ENCODE data around the gene NET1. TPM values are rescaled to one million over a fixed set of nuclear protein-coding genes. Genes with fewer than 3 reads are reported as not detected.

NET1 gene
- total RNA-seq, 1 experiment from 2014 or later: 175 TPM

DNA sequence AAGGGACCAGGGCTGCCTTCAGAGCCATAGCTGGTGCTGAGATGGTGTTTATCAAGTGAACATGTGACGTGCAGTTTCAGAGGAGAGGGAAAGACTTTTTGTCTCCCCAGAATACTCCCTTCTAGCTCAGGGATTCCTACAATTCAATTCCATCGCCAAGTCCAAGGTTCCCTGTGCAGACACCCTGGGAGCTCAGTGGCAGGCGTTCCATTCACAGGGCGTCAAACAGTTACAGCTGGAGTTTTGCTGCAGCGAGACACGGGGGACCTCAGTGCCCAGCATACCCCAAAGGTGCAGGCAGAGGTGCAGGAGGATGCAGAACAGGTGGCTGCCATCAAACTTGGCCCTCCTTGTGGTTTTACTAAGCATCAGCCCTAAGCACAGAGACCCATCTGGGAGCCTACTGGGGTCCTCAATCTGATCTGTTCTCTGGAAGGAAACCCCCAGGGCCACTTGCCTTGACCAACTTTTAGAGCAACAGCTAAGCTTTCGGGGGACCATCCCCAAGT lies 87.9 kb downstream of the NET1 start:
- H3K4me1 ChIP-seq: peaks cover 44% of the 10 kb centered on the region
- Mint-ChIP-seq H3K36me3 (ENCODE audit: insufficient read depth, unreplicated experiment) (peaks cover 7% of the 10 kb centered on the region), H3K27ac (ENCODE audit: unreplicated experiment) (no peak overlapping the region), H3K27me3 (ENCODE audit: insufficient read depth, unreplicated experiment) (no peaks in the 10 kb centered on the region), H3K4me1 (ENCODE audit: low read depth, unreplicated experiment) (peaks cover 29% of the 10 kb centered on the region), H3K4me3 (ENCODE audit: unreplicated experiment) (no peak overlapping the region), H3K9me3 (ENCODE audit: unreplicated experiment) (peaks cover 3% of the 10 kb centered on the region)
- no TSS peak for BruUV-seq (replicated peaks)
- H3K9me3 ChIP-seq: no peaks in the 10 kb centered on the region
- no peak overlapping the region for H3K4me3 ChIP-seq (ENCODE audit: low read depth, low read length)
- CTCF ChIA-PET: interaction anchor here (0.6 to 1.9 kb wide), 4 partner anchors 123 to 1356 kb away, joined by 3 to 10 read pairs (median 4); no protein-coding TSS in a partner anchor
- POLR2A ChIA-PET: interaction anchor here (1.3 kb wide), 1 partner anchor 13 kb away, joined by 3 read pairs; no protein-coding TSS in a partner anchor
- intact Hi-C loops (cut with micrococcal nuclease; ENCODE audit: unreplicated experiment): loop anchor here (5.0 kb wide), 1 partner anchor 67 kb away; no protein-coding TSS in a partner anchor
- TF ChIP-seq CTCF (IDR thresholded peaks at IDR 0.05; ENCODE audit: insufficient read depth in 1 of 2, low read depth in 1 of 2, low read length in 1 of 2, severe bottlenecking in 1 of 2, unreplicated experiment in 1 of 2): no peak
- no peaks in the 10 kb centered on the region for H3K27me3 ChIP-seq (replicated peaks; ENCODE audit: control insufficient read depth, insufficient read depth, low read length)
- no peaks in the 10 kb centered on the region for H3K36me3 ChIP-seq (ENCODE audit: control insufficient read depth, insufficient read depth, low read length)
- DNase-seq: peak in 1 of 2 experiments; percentile 34

- H3K27me3 Mint-ChIP-seq (ENCODE audit: insufficient read depth, unreplicated experiment): no peaks in the 10 kb centered on the region
- peaks cover 8% of the 10 kb centered on the region for H3K9me3 Mint-ChIP-seq (ENCODE audit: unreplicated experiment)
- peaks cover 37% of the 10 kb centered on the region for H3K4me1 ChIP-seq
- POLR2A ChIA-PET: no interaction called here
- DNase-seq: peak in 1 of 2 experiments; percentile 37
- peaks cover 36% of the 10 kb centered on the region for H3K4me1 Mint-ChIP-seq (ENCODE audit: low read depth, unreplicated experiment)
- H3K27me3 ChIP-seq (replicated peaks; ENCODE audit: control insufficient read depth, insufficient read depth, low read length): no peaks in the 10 kb centered on the region
- TF ChIP-seq CTCF (IDR thresholded peaks at IDR 0.05; ENCODE audit: insufficient read depth in 1 of 2, low read depth in 1 of 2, low read length in 1 of 2, severe bottlenecking in 1 of 2, unreplicated experiment in 1 of 2): no peak
- intact Hi-C loops (cut with micrococcal nuclease; ENCODE audit: unreplicated experiment): loop anchor here (5.0 kb wide), 1 partner anchor 66 kb away; no protein-coding TSS in a partner anchor
- no peaks in the 10 kb centered on the region for H3K9me3 ChIP-seq
- BruUV-seq (replicated peaks): no TSS peak
- no peak overlapping the region for H3K4me3 Mint-ChIP-seq (ENCODE audit: unreplicated experiment)
- H3K27ac Mint-ChIP-seq (ENCODE audit: unreplicated experiment): peak overlapping the region; percentile 31
- H3K36me3 ChIP-seq (ENCODE audit: control insufficient read depth, insufficient read depth, low read length): no peaks in the 10 kb centered on the region
- H3K36me3 Mint-ChIP-seq (ENCODE audit: insufficient read depth, unreplicated experiment): peaks cover 7% of the 10 kb centered on the region
- H3K4me3 ChIP-seq (ENCODE audit: low read depth, low read length): no peak overlapping the region
- CTCF ChIA-PET: interaction anchor here (0.5 to 1.9 kb wide), 4 partner anchors 17 to 122 kb away, joined by 3 to 10 read pairs (median 4); no protein-coding TSS in a partner anchor
Measured at GRCh38 chr10:5500910-5501309, 88.6 kb downstream of the NET1 start.

DNA sequence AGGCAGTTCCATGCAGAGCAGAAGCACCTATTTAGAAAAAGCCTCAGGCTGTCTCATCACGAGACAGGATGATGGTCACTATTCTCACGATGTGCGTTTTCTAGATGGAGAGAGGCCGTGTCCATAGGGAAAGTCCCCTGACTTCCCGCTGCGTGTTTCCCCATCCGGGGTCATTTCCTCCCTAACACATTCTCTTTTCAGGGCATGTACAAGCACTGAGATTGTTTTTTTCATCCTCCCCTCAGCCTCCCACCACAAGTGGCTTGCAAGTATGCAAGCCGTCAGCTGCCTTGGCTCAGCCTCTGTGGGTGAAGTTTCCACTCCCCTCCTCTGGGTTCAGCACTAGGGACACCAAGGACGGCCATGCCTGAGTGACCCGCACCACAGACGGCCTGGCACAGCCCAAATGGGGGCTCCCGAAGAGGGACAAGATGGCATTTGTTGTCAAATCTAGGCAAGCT lies 89.7 kb downstream of the NET1 start:
- H3K4me3 Mint-ChIP-seq (ENCODE audit: unreplicated experiment): no peak overlapping the region
- peaks cover 7% of the 10 kb centered on the region for H3K36me3 Mint-ChIP-seq (ENCODE audit: insufficient read depth, unreplicated experiment)
- DNase-seq: peak in 1 of 2 experiments; percentile 30
- H3K4me1 Mint-ChIP-seq (ENCODE audit: low read depth, unreplicated experiment): peaks cover 38% of the 10 kb centered on the region
- H3K9me3 Mint-ChIP-seq (ENCODE audit: unreplicated experiment): peaks cover 8% of the 10 kb centered on the region
- CTCF ChIA-PET: interaction anchor here (1.3 to 2.0 kb wide), 3 partner anchors 16 to 121 kb away, joined by 5 to 10 read pairs (median 6); no protein-coding TSS in a partner anchor
- H3K9me3 ChIP-seq: no peaks in the 10 kb centered on the region
- TF ChIP-seq CTCF (IDR thresholded peaks at IDR 0.05; ENCODE audit: insufficient read depth in 1 of 2, low read depth in 1 of 2, low read length in 1 of 2, severe bottlenecking in 1 of 2, unreplicated experiment in 1 of 2): no peak
- intact Hi-C loops (cut with micrococcal nuclease; ENCODE audit: unreplicated experiment): loop anchor here (2.0 to 5.0 kb wide), 2 partner anchors 53 to 65 kb away; no protein-coding TSS in a partner anchor
- H3K27me3 Mint-ChIP-seq (ENCODE audit: insufficient read depth, unreplicated experiment): no peaks in the 10 kb centered on the region
- H3K36me3 ChIP-seq (ENCODE audit: control insufficient read depth, insufficient read depth, low read length): no peaks in the 10 kb centered on the region
- H3K27ac Mint-ChIP-seq (ENCODE audit: unreplicated experiment): no peak overlapping the region
- H3K27me3 ChIP-seq (replicated peaks; ENCODE audit: control insufficient read depth, insufficient read depth, low read length): no peaks in the 10 kb centered on the region
- H3K4me1 ChIP-seq: peaks cover 30% of the 10 kb centered on the region
- no peak overlapping the region for H3K4me3 ChIP-seq (ENCODE audit: low read depth, low read length)
- POLR2A ChIA-PET: interaction anchor here (0.8 kb wide), 1 partner anchor 121 kb away, joined by 4 read pairs; no protein-coding TSS in a partner anchor
- no TSS peak for BruUV-seq (replicated peaks)
